ENCODE measurements around the gene PCDHGA9. TPM values are rescaled to one million over a fixed set of nuclear protein-coding genes. Genes with fewer than 3 reads are reported as not detected.

The PCDHGA9 gene
- total RNA-seq, 1 donor from 2014 or later = 0.73 TPM

- Mint-ChIP-seq H3K9me3 (ENCODE audit: unreplicated experiment) (peaks cover 9% of the 10 kb centered on the region), H3K4me1 (ENCODE audit: low read depth, unreplicated experiment) (no peaks in the 10 kb centered on the region), H3K4me3 (ENCODE audit: unreplicated experiment) (peak within 1 kb of the TSS; percentile 79), H3K27ac (ENCODE audit: unreplicated experiment) (no peak within 1 kb of the TSS), H3K27me3 (ENCODE audit: low read depth, unreplicated experiment) (no peaks in the 10 kb centered on the region), H3K36me3 (ENCODE audit: low read depth, unreplicated experiment) (peaks cover 5% of the 10 kb centered on the region)
- Histone ChIP-seq H3K9ac (ENCODE audit: low read length) (peak within 1 kb of the TSS; percentile 74), H2AFZ (ENCODE audit: low read depth, low read length) (peak within 1 kb of the TSS; percentile 70), H3K27ac (ENCODE audit: low read depth, low read length) (no peak within 1 kb of the TSS), H3K27me3 (ENCODE audit: insufficient read depth, low read length) (no peaks in the 10 kb centered on the region), H4K20me1 (ENCODE audit: insufficient read depth, low read length) (no peaks in the 10 kb centered on the region), H3K36me3 (ENCODE audit: insufficient read depth, low read length) (no peaks in the 10 kb centered on the region), H3K4me3 (ENCODE audit: insufficient read depth, low read depth, low read length) (peak within 1 kb of the TSS; percentile 62), H3K4me1 (ENCODE audit: insufficient read depth, low read length) (no peaks in the 10 kb centered on the region), H3K79me2 (ENCODE audit: insufficient read depth, low read length) (no peaks in the 10 kb centered on the region), H3K9me3 (ENCODE audit: insufficient read depth, low read depth, low read length) (peaks cover 27% of the 10 kb centered on the region), H3K4me2 (ENCODE audit: low read length) (peak within 1 kb of the TSS; percentile 80)
- FAIRE-seq (no peak), DNase-seq (ENCODE audit: low read depth) (peak; percentile 30)
- TF ChIP-seq CTCF (IDR thresholded peaks at IDR 0.05; ENCODE audit: insufficient read depth, low read depth, low read length) (peak; percentile 43), EZH2 (IDR thresholded peaks at IDR 0.05; ENCODE audit: insufficient read depth, low read length) (no peak)
Measured at GRCh38 chr5:141382469-141383294, 19.9 kb upstream of the PCDHGA9 start, which contains the start of gene PCDHGA7. Gene PCDHGA7, plus strand, starts transcription at chr5:141382742. Its CDS starts 158 bp downstream, at chr5:141382900.

- H3K79me2 ChIP-seq (ENCODE audit: insufficient read depth, low read length) = no peaks in the 10 kb centered on the region
- no peaks in the 10 kb centered on the region for H4K20me1 ChIP-seq (ENCODE audit: insufficient read depth, low read length)
- DNase-seq (ENCODE audit: low read depth) (no peak), FAIRE-seq (no peak)
- H3K27me3 Mint-ChIP-seq (ENCODE audit: low read depth, unreplicated experiment) = no peaks in the 10 kb centered on the region
- H3K9me3 Mint-ChIP-seq (ENCODE audit: unreplicated experiment) = peaks cover 12% of the 10 kb centered on the region
- no peaks in the 10 kb centered on the region for H3K36me3 ChIP-seq (ENCODE audit: insufficient read depth, low read length)
- peaks cover 30% of the 10 kb centered on the region for H3K9me3 ChIP-seq (ENCODE audit: insufficient read depth, low read depth, low read length)
- H3K27ac ChIP-seq (ENCODE audit: low read depth, low read length) = no peak overlapping the region
- peak overlapping the region; percentile 62 for H3K4me3 ChIP-seq (ENCODE audit: insufficient read depth, low read depth, low read length)
- TF ChIP-seq CTCF (IDR thresholded peaks at IDR 0.05; ENCODE audit: insufficient read depth, low read depth, low read length) (no peak), EZH2 (IDR thresholded peaks at IDR 0.05; ENCODE audit: insufficient read depth, low read length) (no peak)
- H3K4me2 ChIP-seq (ENCODE audit: low read length) = peak overlapping the region; percentile 80
- no peak overlapping the region for H2AFZ ChIP-seq (ENCODE audit: low read depth, low read length)
- H3K9ac ChIP-seq (ENCODE audit: low read length) = no peak overlapping the region
- H3K4me1 ChIP-seq (ENCODE audit: insufficient read depth, low read length) = no peaks in the 10 kb centered on the region
- no peaks in the 10 kb centered on the region for H3K4me1 Mint-ChIP-seq (ENCODE audit: low read depth, unreplicated experiment)
- H3K4me3 Mint-ChIP-seq (ENCODE audit: unreplicated experiment) = no peak overlapping the region
- H3K36me3 Mint-ChIP-seq (ENCODE audit: low read depth, unreplicated experiment) = peaks cover 7% of the 10 kb centered on the region
- no peaks in the 10 kb centered on the region for H3K27me3 ChIP-seq (ENCODE audit: insufficient read depth, low read length)
- H3K27ac Mint-ChIP-seq (ENCODE audit: unreplicated experiment) = no peak overlapping the region
Measured at GRCh38 chr5:141383345-141383744, 19.2 kb upstream of the PCDHGA9 start.

Data from astrocyte (in vitro differentiated cells and primary cell).